HG03025 (cell line): ENCODE measurements around the gene HSPBAP1.

Experiments
- ATAC-seq: cut with Tn5 transposase; IDR thresholded peaks from one replicate; pipeline ENCODE4 v1.9.1; 2021; ENCODE audit warnings: mild to moderate bottlenecking, moderate library complexity; ENCODE audit not compliant: unreplicated experiment, low FRiP score

HSPBAP1 gene

GRCh38 chr3:122694966-122695365 is 98.7 kb downstream of the HSPBAP1 start:
- ATAC-seq: no peak

- no peak for ATAC-seq
Measured at GRCh38 chr3:122692674-122693073, 101.0 kb downstream of the HSPBAP1 start.

GRCh38 chr3:122691195-122691594 is 102.4 kb downstream of the HSPBAP1 start:
- no peak for ATAC-seq

GRCh38 chr3:122690096-122690495 is 103.5 kb downstream of the HSPBAP1 start:
- ATAC-seq: no peak
